Ishikawa (cell line): ENCODE data around the gene UTS2R.
A peak's percentile ranks its signal among the peaks of the same experiment; 100 is the strongest.

Experiments used
- CEBPB ChIP-seq: IDR thresholded peaks from 2 replicates; pipeline ENCODE4 v1.6.1; 2012
- CREB1 ChIP-seq: IDR thresholded peaks from 2 replicates; pipeline ENCODE4 v1.6.1; 2012; ENCODE audit warnings: low read depth
- EGR1 ChIP-seq: IDR thresholded peaks from 2 replicates; pipeline ENCODE4 v1.6.1; 2012
- EP300 ChIP-seq: IDR thresholded peaks from 2 replicates; pipeline ENCODE4 v1.6.1; 2012; ENCODE audit warnings: borderline replicate concordance
- FOXM1 ChIP-seq: IDR thresholded peaks from 2 replicates; pipeline ENCODE4 v1.6.1; 2012; ENCODE audit warnings: low read depth, borderline replicate concordance
- NFIC ChIP-seq: IDR thresholded peaks from 2 replicates; pipeline ENCODE4 v1.6.1; 2012
- RAD21 ChIP-seq: IDR thresholded peaks from 2 replicates; pipeline ENCODE4 v1.6.1; 2012; ENCODE audit warnings: low read depth
- TAF1 ChIP-seq: IDR thresholded peaks from 2 replicates; pipeline ENCODE4 v1.6.1; 2012; ENCODE audit warnings: low read depth, mild to moderate bottlenecking
- TCF12 ChIP-seq: IDR thresholded peaks from 2 replicates; pipeline ENCODE4 v1.6.1; 2012; ENCODE audit warnings: low read depth
- TEAD4 ChIP-seq: IDR thresholded peaks from 2 replicates; pipeline ENCODE4 v1.6.1; 2012
- YY1 ChIP-seq: IDR thresholded peaks from 2 replicates; pipeline ENCODE4 v1.6.1; 2012; ENCODE audit warnings: low read depth
- ZBTB7A ChIP-seq: IDR thresholded peaks from 2 replicates; pipeline ENCODE4 v1.6.1; 2012; ENCODE audit warnings: low read depth
- TF ChIP-seq, protein P1 (sequence below): IDR thresholded peaks from 2 replicates; pipeline ENCODE4 v1.6.1; 2012
- TF ChIP-seq, protein P2 (sequence below): IDR thresholded peaks from 2 replicates; pipeline ENCODE4 v1.6.1; 2012
- TF ChIP-seq, protein P3 (sequence below): IDR thresholded peaks from 2 replicates; pipeline ENCODE4 v1.6.1; 2012; ENCODE audit warnings: low read depth, mild to moderate bottlenecking

The UTS2R gene

DNA sequence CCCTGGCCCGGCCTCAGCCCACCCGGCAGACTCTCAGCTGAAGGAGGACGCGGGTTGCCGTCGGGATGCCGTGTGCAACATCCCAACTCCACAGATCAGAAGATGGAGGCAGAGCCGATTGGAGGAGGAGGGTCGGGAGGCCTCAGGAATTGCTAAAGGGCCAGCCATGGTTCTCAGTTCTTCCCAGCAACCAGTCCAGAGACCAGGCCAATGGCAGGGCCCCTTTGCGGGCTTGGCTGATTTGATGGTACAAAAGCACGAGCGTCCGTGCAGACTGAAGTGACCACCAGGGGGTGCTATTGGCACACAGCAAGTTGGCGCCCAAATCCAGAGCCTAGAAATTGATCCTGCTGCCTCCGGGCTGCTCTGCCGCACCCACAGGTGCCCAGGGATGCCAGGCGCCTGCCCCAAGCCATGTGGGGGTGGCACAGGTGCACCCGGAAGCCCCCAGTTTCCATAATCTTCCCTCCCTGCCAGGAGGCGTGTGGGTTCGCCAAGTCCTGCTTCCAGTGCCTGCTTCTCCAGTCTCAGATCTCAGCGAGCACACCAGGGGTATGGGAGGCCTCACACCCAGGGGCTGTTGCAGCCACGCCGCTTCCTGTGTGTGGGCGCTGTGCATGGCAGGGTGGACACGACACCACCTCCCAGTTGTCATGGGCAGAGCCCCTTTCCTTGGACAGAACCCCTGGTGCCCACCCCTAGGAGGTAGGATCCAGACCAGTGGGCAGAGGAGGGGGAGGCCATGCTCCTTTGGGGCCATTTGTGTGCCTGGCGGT is 19.7 kb upstream of the UTS2R start:
- TF ChIP-seq EGR1: peak; percentile 73
- peak; percentile 92 for TF ChIP-seq TCF12
- TF ChIP-seq YY1: peak; percentile 24; the same call in 1 of the 2 replicates
- TF ChIP-seq RAD21: peak; percentile 97
- no peak for TF ChIP-seq FOXM1
- TF ChIP-seq CEBPB: 0 out of 2 replicates have a peak, but pooled peaks have one; percentile 7
- TF ChIP-seq, protein P1, sequence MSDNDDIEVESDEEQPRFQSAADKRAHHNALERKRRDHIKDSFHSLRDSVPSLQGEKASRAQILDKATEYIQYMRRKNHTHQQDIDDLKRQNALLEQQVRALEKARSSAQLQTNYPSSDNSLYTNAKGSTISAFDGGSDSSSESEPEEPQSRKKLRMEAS: peak; percentile 80
- TF ChIP-seq CREB1: no peak
- peak; percentile 74 for TF ChIP-seq EP300
- peak; percentile 58; the same call in 1 of the 2 replicates for TF ChIP-seq NFIC
- TF ChIP-seq, protein P2, sequence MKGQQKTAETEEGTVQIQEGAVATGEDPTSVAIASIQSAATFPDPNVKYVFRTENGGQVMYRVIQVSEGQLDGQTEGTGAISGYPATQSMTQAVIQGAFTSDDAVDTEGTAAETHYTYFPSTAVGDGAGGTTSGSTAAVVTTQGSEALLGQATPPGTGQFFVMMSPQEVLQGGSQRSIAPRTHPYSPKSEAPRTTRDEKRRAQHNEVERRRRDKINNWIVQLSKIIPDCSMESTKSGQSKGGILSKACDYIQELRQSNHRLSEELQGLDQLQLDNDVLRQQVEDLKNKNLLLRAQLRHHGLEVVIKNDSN: no peak

DNA sequence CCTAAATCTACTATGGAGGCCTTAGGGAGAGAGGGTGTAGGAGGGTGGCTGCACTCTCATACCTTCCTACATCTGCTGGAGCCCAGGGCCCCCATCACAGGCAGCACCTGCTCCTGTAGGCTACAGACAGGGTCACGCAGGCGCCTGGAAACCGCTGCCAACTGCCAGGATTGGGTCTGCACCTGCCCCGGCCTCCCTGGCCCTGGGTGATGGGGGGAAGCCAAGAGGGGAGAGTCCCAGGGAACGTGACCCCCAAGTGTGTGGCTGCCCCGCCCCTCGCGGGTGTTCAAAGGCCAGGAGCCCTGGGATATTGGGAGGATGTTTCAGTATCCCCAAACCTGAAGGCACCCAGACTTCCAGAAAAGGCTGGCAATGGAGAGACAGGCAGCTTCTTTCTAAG is 18.1 kb upstream of the UTS2R start:
- TF ChIP-seq, protein P1: no peak
- no peak for TF ChIP-seq NFIC
- TF ChIP-seq, protein P2: no peak
- TF ChIP-seq FOXM1: no peak
- no peak for TF ChIP-seq ZBTB7A
- no peak for TF ChIP-seq EP300
- TF ChIP-seq CEBPB: no peak
- no peak for TF ChIP-seq EGR1
- no peak for TF ChIP-seq CREB1
- no peak for TF ChIP-seq YY1
- TF ChIP-seq RAD21: no peak
- TF ChIP-seq TEAD4: no peak
- TF ChIP-seq TAF1: no peak

DNA sequence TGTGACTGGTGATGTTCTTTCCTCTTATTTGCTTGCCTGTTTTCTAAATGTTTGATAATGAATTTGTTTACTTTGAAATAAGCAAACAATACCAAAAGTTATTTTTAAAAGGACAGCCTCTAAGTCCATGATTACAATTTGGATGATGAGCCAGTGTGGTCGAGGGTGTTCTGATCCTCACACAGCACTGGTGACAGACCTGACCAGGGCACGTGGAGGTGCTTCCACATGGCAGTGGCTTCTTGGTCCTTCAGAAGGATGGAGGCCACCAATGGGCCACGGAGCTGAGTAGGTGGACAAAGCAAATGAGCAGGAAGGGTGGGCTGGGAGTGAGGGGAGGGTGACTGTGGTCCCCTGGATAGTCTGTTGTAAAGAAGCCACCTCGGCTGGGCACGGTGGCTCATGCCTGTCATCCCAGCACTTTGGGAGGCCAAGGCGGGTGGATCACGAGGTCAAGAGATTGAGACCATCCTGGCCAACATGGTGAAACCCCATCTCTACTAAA is 16.7 kb upstream of the UTS2R start:
- TF ChIP-seq TAF1 (no peak), TCF12 (no peak), CREB1 (no peak), CEBPB (no peak)
- TF ChIP-seq, protein P3, sequence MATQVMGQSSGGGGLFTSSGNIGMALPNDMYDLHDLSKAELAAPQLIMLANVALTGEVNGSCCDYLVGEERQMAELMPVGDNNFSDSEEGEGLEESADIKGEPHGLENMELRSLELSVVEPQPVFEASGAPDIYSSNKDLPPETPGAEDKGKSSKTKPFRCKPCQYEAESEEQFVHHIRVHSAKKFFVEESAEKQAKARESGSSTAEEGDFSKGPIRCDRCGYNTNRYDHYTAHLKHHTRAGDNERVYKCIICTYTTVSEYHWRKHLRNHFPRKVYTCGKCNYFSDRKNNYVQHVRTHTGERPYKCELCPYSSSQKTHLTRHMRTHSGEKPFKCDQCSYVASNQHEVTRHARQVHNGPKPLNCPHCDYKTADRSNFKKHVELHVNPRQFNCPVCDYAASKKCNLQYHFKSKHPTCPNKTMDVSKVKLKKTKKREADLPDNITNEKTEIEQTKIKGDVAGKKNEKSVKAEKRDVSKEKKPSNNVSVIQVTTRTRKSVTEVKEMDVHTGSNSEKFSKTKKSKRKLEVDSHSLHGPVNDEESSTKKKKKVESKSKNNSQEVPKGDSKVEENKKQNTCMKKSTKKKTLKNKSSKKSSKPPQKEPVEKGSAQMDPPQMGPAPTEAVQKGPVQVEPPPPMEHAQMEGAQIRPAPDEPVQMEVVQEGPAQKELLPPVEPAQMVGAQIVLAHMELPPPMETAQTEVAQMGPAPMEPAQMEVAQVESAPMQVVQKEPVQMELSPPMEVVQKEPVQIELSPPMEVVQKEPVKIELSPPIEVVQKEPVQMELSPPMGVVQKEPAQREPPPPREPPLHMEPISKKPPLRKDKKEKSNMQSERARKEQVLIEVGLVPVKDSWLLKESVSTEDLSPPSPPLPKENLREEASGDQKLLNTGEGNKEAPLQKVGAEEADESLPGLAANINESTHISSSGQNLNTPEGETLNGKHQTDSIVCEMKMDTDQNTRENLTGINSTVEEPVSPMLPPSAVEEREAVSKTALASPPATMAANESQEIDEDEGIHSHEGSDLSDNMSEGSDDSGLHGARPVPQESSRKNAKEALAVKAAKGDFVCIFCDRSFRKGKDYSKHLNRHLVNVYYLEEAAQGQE: no peak
- TF ChIP-seq, protein P1: no peak

DNA sequence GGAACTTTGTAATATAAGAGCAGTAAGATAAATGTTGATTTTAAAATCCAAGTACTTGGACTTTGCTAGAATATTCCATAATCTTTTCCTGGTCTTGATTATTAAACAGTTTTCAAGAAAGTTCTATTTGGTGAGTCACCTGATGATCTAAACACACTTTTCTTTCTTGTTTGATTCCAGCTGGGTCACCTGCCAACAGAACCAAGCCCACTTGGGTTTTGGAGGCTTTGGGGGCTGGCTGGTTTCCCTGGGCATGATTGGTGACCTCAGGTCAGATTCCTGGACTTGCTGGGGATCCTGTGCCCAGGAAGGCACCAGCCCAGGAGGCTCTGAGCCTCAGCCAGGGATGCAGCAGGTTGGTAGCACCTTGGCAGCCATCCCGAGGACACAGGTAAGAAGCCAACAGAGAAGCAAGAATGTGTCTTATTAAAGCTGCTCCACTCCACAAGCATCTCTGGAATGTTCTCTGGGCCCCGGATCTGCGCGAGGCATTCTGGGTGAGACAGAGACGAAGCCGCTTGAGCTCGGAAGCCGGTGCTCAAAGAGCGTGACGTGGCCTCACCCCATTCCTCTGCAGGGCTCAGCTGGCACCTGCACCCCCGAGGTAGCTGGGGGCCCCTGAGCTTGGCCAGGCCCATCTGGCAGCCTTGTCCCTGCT is 15.7 kb upstream of the UTS2R start:
- peak; percentile 99 for TF ChIP-seq TEAD4
- peak; percentile 27; the same call in 1 of the 2 replicates for TF ChIP-seq CEBPB
- peak; percentile 96 for TF ChIP-seq NFIC
- TF ChIP-seq, protein P1: peak; percentile 93
- peak; percentile 58; the same call in 1 of the 2 replicates for TF ChIP-seq YY1
- TF ChIP-seq, protein P2: 0 out of 2 replicates have a peak, but pooled peaks have one; percentile 3
- TF ChIP-seq ZBTB7A: 0 out of 2 replicates have a peak, but pooled peaks have one; percentile 71
- TF ChIP-seq EP300: peak; percentile 94
- TF ChIP-seq RAD21: peak; percentile 32; the same call in 1 of the 2 replicates
- TF ChIP-seq CREB1: no peak
- TF ChIP-seq FOXM1: peak; percentile 86
- TF ChIP-seq, protein P3: no peak
- 0 out of 2 replicates have a peak, but pooled peaks have one; percentile 26 for TF ChIP-seq TAF1
- TF ChIP-seq EGR1: no peak
- peak; percentile 98 for TF ChIP-seq TCF12
